ENCODE results near the gene FEN1. TPM values are rescaled to one million over a fixed set of nuclear protein-coding genes. Genes with fewer than 3 reads are reported as not detected.

Gene FEN1
- total RNA-seq, 1 experiment from 2014 or later: 148 TPM

DNA sequence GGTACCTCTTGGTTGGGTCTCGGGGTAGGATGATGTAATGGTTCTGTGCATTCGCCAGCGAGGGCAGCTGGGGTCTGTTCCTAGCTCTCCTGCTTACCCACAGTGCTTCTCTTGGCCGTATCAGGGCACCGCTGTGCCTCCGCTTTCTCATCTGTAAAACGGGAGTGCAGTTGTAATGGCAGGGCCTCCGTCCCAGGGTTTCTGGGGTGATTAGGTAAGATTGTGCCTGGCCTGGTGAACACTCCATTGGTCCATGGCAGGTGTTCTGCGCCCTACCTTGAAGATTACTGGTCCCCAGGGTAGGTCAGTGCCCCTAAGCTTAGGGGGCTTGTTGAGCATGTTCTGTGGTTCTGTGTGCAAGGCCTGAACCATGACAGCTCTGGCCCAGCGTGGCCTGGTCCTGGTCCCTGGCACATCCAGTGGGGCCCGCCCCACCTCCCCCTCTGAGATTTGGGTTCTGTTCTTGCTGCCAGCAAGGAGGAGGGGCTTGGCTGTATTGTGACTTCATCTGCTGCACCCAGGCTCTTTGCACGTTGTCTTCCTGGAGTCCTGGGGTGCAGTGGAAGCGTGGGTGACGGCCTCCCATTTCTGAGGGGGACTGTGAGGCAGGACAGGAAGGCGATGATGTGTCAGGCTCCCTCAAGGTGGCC lies 35.4 kb upstream of the FEN1 start:
- no peak for DNase-seq (ENCODE audit: low read depth)

DNA sequence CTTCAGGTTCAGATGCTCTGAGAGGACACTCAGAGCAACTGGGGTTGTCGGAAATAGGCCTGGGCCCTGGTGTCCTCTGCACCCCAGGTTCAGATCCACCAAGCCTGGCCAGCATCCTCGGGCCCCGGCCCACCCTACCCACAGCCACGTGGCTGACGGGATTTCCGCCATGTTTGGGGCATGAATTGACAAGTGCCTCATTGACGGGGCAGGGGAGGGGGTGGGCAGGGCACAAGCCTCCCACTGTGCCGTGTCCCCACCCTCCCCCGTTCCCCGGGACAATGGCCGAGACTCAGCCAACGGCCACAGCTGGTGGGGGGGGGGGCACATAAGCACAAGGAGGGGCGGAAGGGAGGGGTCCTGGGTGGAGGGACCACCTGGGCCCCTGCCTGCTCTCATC lies 31.8 kb upstream of the FEN1 start:
- no peak for DNase-seq (ENCODE audit: low read depth)

DNA sequence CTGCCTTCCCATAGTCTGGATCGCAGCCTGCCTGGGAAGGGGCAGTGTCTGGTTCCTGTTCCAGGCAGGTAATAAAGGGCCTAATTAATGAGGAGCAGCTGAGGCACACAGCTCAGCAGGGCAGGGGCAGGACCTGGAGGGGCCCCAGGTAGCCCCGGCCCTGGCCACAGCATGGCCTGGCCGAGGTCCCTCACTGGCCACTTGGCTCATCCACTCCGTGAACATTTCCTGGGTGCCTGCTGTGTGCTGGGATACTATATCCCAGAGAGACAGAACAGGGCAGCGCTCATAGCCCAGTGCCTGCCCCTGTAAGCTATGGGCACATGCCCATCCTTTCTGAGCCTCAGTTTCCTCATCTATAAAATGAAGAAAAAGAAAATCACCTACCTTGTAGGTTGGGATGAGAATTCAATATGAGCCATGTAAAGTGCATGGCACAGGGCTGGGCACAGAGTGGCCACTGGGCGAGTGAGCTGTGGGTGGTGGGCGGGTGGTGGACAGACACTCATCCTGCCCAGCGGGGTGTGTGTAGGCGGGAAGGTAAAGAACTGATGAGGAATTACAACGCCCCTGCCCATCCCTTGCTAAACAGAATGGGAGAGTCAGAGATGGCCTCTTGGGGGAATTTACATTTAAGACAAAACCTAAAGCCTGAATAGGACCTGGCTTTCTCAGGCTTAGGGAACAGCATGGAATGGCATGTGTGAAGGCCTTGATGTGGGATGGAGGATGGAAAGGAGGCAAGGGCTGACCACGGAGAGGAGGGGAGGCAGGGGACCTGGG lies 31.1 kb upstream of the FEN1 start:
- no peak for DNase-seq (ENCODE audit: low read depth)

DNA sequence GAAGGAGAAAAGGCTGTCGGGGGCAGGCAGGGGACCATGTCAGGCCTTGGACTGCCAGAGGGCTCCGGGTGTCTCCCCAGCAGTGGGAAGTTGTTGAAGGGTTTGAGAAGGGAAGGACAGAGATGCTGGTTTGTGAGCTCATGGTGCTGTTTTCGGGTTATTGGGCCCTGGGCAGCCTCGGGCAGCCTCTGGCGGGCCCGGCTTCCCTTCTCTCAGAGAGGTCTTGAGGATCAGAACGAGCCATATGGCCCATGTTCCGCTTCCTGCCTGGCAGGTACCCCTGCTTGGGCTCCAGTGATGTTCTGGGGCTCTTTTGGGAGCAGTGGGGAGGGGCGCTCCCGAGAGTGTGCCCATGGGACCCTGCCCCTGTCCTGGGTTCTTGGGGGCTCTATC lies 30.5 kb upstream of the FEN1 start:
- no peak for DNase-seq (ENCODE audit: low read depth)

DNA sequence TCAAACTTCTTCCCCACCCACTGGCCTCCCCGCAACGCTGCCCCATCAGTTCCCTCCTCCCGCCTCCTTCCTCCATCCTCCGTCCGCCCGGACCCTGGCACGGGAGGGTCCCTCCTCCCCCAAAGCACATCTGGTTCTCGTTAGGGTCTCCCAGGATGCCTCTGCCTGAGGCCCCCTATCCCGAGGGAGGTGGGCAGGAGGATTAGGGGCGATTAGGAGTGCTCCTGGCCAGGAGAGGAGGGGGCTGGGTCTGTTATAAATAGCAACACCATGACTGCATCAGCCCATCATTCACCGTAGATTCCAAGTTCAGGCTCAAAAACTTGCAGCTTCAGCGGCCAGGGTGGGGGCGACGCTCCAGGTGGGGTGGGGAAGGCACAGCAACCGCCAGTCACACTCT lies 29.9 kb upstream of the FEN1 start:
- no peak for DNase-seq (ENCODE audit: low read depth)

DNA sequence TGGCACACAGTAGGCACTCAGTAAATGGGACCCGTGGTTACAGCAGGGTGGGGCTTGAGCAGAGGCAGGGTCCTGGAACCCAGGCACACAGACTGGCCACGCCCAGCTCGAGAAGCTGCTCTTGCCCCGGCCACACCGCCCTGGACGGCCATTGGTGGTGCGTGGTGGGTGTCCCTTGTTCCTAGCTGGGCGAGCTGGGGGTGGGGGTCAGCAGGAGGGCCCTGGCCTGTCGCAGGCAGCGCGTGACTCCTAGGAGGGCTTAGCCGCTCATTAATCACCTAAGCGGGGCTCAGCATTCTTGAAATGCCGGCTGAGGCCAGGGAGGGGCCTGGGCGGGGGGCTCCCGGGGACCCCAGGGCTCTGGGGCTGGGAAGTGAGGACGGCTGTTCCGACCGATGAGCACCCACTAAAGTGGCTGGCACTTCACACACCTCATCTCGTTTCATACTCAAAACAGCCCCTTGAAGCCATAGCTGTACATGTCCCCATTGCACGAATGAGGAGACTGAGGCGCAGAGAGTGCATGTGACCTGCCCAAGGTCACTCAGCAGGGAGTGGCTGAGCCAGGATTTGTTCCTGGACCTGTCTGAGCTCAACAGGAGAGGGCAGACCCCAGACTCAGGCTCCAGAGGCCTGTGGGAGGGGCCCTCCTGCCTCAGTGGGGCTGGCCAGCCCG lies 28.6 kb upstream of the FEN1 start:
- no peak for DNase-seq (ENCODE audit: low read depth)

DNA sequence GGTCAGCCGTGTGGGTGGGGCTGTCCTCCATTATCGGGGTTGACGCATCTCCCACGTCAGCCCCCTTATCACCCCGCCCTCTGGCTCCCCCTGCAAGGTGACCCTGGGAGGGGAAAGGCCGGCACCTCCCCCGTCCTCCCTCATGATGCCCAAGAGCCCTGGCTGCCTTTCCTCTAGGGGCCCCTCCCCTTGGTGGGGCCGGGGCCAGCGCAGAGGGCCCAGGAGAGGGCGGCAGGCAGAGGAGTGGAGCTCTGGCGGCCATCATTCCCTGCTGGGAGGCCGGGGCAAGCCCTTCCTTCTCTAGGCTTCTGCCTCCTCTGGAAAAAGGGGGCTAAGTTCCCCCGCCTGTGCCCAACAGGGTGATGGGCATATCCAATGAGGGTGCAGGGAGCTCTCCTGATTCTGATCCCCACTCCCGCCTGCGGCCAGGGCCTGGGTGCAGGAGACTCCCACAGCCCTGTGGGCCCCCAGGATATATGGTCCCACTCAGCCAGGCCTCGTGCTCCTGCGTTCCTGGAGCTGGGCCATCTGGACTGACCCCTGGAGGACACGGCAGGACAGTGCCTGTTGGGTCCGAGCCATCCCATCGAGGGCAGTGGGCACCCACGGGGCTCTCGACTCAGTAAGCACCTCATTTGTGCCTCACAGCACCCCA lies 28.0 kb upstream of the FEN1 start:
- DNase-seq (ENCODE audit: low read depth): no peak

DNA sequence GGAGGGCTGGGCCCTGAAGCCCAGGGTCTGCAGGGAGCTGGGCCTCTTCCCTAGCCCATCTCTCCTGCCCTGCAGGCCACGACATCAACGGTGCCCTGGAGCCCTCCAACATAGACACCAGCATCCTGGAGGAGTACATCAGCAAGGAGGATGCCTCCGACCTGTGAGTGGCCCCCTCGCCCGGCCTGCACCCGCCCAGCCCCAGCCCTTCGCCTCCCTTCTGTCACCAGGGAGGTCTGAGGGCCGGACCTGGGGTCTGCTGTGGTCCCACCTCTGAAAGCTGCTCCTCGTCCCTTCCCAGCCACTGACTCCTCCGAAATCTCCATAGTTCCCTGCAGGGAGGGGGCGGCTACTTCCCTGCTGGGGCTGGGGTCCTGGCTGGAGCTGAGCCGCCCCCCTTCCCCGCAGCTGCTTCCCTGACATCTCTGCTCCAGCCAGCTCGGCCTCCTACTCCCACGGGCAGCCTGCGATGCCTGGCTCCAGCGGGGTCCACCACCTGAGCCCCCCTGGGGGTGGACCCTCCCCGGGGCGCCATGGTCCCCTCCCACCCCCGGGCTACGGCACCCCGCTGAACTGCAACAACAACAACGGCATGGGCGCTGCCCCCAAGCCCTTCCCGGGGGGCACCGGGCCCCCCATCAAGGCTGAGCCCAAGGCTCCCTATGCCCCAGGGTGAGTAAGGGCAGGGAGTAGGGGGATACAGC lies 27.0 kb upstream of the FEN1 start:
- DNase-seq (ENCODE audit: low read depth): no peak

DNA sequence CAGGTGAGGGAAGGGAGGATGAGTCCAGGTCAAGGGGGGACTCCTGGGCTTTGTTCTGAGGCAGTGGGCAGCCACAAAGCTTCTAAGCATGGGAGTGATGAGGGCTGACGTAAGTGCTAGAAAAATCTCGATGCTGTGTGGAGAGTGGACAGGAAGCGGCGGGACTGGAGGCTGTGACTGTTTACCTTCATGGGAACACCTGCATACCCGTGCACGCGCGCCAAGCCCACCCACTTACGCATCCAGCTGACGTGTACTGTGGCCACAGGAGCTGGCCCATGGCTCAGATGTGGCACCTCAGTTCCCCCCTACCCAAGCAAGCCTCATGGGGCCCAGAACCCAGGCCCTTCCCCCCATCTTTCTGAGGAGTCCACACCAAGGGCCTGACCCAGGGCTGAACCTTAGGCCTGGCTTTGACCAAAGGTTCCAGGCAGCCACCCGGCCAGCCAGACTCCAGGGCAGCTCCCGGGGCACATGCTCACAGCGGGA lies 26.3 kb upstream of the FEN1 start:
- DNase-seq (ENCODE audit: low read depth): peak; percentile 26

DNA sequence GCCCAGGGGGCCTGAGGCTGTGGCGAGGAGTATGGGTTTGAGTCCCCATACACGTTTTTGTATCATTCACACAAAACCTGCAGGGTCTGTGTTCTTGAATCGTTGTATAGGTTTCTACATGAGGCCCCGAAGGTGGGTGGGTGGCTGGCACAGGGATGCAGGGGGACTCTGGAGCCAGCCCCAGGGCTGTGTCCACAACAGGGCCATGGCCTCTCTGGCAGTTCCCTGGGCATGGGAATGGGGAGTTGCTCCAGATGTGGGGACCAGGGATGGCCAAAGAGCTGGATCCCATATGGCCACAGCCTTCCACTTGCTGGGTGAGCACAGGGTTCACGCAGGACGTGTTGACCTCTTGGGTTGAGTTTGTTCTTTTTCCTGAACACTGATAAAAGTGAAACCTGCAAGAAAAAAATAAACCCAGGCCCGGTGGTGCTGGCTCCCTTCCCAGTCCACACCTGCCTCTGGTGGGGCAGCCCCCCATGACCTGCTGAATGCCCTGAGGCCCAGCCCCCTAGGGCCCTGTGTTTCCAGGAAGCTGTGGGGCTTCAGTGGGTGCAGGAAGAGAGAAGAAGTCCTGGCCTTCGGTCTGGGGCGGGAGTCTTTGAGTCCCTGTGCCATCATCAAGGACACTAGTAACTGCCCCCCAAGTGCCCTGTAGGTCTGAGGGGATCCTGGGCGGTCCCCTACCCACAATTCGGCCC lies 24.2 kb upstream of the FEN1 start:
- DNase-seq (ENCODE audit: low read depth): no peak

DNA sequence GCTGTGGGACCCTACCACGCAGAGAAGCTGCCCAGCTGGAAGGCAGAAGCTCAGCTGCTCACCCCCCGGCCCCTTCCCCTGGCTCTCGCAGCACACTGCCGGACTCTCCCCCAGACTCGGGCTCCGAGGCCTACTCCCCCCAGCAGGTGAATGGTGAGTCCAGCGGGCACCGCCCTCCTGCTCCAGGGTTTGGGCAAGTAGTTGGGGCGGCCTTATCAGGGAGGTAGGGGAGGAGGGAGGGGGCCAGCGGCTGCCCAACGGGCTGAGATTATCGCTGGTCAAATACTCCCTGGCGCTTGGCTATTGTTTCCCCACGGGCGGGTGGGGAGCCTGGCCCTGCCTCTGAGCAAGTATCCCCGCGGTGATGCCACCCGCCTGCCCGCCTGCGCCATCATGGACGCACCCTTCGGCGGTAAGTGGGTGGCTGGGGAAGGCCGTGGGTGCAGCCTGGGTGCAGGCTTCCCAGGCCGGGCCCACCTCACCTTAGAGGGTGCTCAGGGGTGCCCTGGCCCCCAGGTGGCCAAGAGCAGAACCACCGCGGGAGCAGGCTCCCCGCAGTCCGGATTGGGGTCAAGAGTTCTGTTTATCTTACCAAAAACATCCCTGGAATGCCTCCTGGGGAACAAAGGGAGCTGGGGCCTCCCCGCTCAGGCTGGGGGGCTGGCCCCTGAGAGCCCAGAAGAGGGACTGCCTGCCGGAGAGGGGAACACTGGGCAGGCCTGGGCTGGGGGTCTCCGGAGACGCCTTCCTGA lies 23.4 kb upstream of the FEN1 start:
- no peak for DNase-seq (ENCODE audit: low read depth)

DNA sequence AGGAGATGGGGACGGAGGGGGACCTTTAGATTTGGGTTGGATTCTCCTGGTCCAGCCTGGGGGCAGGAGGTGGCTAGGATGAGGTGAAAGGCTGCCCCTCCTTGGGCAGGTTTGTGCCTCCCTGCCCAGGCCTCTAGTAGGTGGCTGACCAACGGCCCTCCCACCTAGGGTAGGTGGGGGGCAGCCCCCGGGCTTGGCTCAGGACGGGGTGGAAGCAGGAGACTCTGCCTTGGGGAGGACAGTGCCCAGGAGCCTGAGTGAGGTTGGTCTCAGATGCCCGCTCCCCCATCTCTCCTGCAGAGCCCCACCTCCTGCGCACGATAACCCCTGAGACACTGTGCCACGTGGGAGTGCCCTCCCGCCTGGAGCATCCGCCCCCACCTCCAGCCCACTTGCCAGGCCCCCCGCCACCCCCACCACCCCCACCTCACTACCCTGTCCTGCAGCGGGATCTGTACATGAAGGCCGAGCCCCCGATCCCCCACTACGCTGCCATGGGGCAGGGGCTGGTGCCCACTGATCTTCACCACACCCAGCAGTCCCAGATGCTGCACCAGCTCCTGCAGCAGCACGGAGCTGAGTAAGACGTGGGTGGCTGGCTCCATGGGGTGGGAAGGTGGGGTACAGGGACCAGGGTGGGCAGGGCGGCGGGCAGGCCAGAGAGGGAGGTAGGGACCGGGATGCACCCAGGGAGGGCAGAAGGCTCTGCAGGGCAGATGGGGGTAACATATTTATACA lies 22.6 kb upstream of the FEN1 start:
- DNase-seq (ENCODE audit: low read depth): no peak

DNA sequence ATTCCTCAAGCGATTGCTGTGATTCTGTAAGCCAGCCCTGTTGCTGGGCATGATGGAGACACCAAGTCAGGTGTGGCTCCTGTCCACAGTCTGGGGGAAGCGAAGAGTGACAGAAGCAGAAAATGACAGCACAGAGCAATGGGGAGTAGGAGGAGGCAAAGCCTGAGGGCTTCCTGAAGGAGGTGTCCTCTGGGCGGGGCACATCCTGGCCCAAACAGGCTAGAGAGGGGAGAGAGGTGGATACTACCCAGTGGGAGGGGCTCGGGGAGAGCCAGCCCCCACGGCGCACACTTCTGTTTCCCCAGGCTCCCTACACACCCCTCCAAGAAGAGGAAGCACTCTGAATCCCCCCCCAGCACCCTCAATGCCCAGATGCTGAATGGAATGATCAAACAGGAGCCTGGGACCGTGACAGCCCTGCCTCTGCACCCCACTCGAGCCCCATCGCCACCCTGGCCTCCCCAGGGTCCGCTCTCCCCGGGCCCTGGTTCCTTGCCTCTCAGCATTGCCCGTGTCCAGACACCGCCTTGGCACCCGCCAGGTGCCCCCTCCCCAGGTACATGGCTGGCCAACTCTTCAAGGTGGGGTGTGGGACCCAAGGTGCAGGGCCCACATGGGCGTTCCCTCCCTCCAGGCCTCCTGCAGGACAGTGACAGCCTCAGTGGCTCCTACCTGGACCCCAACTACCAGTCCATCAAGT lies 21.4 kb upstream of the FEN1 start:
- DNase-seq (ENCODE audit: low read depth): no peak

DNA sequence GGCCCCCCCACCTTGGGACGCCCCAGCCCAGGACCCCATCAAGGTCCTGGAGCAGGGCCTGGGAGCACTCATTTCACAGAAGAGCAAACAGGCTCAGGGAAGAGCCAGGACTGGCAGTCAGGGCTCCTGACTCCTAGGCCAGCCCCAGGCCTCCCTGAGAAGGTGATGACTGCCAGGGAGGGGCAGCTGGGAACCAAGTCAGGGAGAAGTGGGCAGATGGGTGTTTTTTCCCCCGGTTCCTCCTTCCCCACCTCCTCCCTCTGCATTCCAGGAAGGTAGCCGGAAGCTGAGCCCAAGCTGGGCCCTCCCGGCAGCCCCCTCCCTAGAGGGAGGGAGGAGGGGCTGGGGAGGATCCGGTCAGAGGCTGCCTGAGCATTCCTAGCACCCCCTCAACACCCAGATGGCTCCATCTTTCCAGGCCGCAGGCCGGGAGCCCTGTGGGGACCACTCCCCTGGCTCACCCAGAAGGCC lies 20.7 kb upstream of the FEN1 start:
- no peak for DNase-seq (ENCODE audit: low read depth)

DNA sequence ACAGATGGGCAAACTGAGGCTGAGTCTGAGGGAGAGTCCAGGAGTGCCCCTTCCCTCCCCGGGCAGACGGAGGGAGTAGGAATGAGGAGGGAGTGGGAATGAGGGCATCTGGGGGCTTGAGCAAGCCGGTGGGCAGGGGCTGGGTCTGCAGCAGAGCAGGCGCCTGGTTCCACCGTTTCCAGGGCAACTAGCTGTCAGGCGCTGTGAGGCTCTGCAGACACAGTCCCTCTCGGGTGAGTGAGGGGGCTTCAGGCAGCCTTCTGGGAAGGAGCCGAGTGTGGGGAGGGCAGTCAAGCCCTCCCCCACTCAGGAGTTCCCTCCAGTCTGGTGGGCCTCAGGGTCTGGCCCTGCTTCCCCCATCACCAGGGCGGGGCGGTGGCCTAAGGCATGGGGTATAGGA lies 19.4 kb upstream of the FEN1 start:
- DNase-seq (ENCODE audit: low read depth): no peak

DNA sequence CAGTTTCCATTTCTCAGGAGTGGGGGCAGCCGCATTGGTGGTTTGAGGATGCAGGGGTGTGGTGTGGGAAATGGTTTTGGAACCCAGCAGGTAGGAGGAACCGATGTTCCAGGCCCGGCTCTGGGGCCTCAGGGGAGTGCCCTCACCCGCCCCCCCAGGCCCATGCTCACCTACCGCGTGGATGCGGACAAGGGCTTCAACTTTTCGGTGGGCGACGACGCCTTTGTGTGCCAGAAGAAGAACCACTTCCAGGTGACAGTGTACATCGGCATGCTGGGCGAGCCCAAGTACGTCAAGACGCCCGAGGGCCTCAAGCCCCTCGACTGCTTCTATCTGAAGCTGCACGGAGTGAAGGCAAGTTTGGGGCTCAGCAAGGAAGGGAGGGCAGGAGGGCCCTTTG lies 18.9 kb upstream of the FEN1 start:
- DNase-seq (ENCODE audit: low read depth): no peak

DNA sequence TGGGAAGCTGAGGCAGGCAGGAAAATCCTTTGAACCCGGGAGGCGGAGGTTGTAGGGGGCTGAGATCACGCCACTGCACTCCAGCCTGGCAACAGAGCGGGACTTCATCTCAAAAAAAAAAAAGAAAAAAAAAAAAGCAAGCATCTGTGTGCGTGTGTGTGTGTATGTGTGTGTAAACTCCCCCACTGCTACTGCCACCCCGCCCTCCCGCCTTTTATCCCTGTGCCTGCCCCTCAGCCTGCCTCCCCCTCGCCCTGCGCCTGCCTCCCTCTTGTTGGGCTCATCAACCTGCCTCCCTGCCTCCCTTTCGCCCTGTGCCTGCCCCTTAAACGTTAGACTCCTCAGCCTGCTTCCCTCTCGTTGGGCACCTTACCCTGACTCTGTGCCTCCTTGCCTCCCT lies 18.3 kb upstream of the FEN1 start:
- no peak for DNase-seq (ENCODE audit: low read depth)

DNA sequence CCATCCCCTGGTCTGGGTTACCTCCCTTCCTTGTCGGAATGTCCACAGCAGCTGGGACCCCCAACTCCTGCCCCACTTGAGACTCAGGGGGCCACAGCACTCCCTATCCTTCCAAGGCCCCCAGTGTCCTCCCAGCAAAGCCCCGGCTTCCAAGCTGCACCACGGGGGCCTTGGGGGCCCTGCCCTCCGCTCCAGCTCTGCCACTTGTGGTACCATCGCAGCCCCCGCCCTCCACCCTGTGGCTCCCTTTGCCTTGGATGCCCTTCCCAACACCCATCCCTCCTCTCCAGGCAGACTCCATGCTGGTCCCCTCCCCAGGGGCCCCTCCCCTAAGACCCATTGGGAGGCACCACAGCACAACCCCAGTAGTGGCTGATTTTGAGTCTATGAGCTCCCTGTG lies 17.6 kb upstream of the FEN1 start:
- no peak for DNase-seq (ENCODE audit: low read depth)

Data from Daoy (cell line).